Measurements from ENCODE around the gene NEFH.

GRCh38 chr22:29445508-29445907 is 34.5 kb upstream of the NEFH start:
- TF ChIP-seq USF1 (IDR thresholded peaks at IDR 0.05) (no peak), REST (IDR thresholded peaks at IDR 0.05; ENCODE audit: low read depth) (no peak), ZBTB7A (IDR thresholded peaks at IDR 0.05; ENCODE audit: low read depth) (no peak), NFIC (IDR thresholded peaks at IDR 0.05) (no peak), FOXM1 (IDR thresholded peaks at IDR 0.05; ENCODE audit: borderline replicate concordance, low read depth) (no peak)
